SK-N-SH treated with all-trans-retinoic acid at 6 μM for 48 hours (cell line): ENCODE data around the gene ZNF14.
"Not testable (repeated sequence)": the region's sequence is repeated elsewhere in the genome, so short reads cannot be mapped to it uniquely, and the experiment has no call there.

Experiments used
- ATAC-seq: fragments of 200-7000 bp; cut with Tn5 transposase; 3 replicates; pipeline ENCODE4 v1.9.1; 2020; ENCODE audit warnings: mild to moderate bottlenecking, moderate library complexity
- ARNTL ChIP-seq: fragments of 450-650 bp; formaldehyde crosslinking; IDR thresholded peaks from 2 replicates; pipeline ENCODE4 v1.5.0; 2020; ENCODE audit warnings: low read depth, mild to moderate bottlenecking, moderate library complexity, borderline replicate concordance
- BACH2 ChIP-seq: fragments of 250-450 bp; sonication (Bioruptor Pico); IDR thresholded peaks from 2 replicates; pipeline ENCODE4 v1.9.0; 2021; ENCODE audit warnings: mild to moderate bottlenecking, borderline replicate concordance
- CSDC2 ChIP-seq: fragments of 250-450 bp; sonication (Bioruptor Pico); IDR thresholded peaks from 2 replicates; pipeline ENCODE4 v1.5.0; 2020; ENCODE audit warnings: mild to moderate bottlenecking, moderate library complexity
- ESRRG ChIP-seq: fragments of 250-450 bp; sonication (Bioruptor Pico); IDR thresholded peaks from 2 replicates; pipeline ENCODE4 v1.6.1; 2021; ENCODE audit warnings: mild to moderate bottlenecking
- GLIS3 ChIP-seq: fragments of 250-450 bp; sonication (Bioruptor Pico); IDR thresholded peaks from 2 replicates; pipeline ENCODE4 v1.5.0; 2020; ENCODE audit warnings: mild to moderate bottlenecking, moderate library complexity
- ISL1 ChIP-seq: fragments of 250-450 bp; sonication (Bioruptor Pico); IDR thresholded peaks from 2 replicates; pipeline ENCODE4 v2.1.2; 2022; ENCODE audit warnings: mild to moderate bottlenecking, moderate library complexity
- OSR1 ChIP-seq: fragments of 250-450 bp; sonication (Bioruptor Pico); IDR thresholded peaks from 2 replicates; pipeline ENCODE4 v1.8.0; 2022; ENCODE audit warnings: moderate library complexity, mild to moderate bottlenecking, inconsistent platforms
- PPARA ChIP-seq: fragments of 250-450 bp; sonication (Bioruptor Pico); IDR thresholded peaks from 2 replicates; pipeline ENCODE4 v1.5.0; 2020; ENCODE audit warnings: mild to moderate bottlenecking, borderline replicate concordance
- RARB ChIP-seq: fragments of 250-450 bp; sonication (Bioruptor Pico); IDR thresholded peaks from 2 replicates; pipeline ENCODE4 v1.8.0; 2021; ENCODE audit warnings: mild to moderate bottlenecking, moderate library complexity
- SNAI2 ChIP-seq: fragments of 250-450 bp; sonication (Bioruptor Pico); IDR thresholded peaks from 2 replicates; pipeline ENCODE4 v1.5.0; 2020; ENCODE audit warnings: mild to moderate bottlenecking, moderate library complexity
- TCF4 ChIP-seq: fragments of 250-450 bp; sonication (Bioruptor Pico); IDR thresholded peaks from 2 replicates; pipeline ENCODE4 v1.8.0; 2021; ENCODE audit warnings: mild to moderate bottlenecking, moderate library complexity, borderline replicate concordance
- TOX ChIP-seq: fragments of 250-450 bp; sonication (Bioruptor Pico); IDR thresholded peaks from 2 replicates; pipeline ENCODE4 v1.8.0; 2021; ENCODE audit warnings: mild to moderate bottlenecking, moderate library complexity, borderline replicate concordance
- ZFP30 ChIP-seq: fragments of 450-650 bp; formaldehyde crosslinking; IDR thresholded peaks from 2 replicates; pipeline ENCODE4 v1.5.0; 2022; ENCODE audit warnings: mild to moderate bottlenecking, moderate library complexity
- ZNF565 ChIP-seq: fragments of 450-650 bp; formaldehyde crosslinking; conservative IDR thresholded peaks from 2 replicates; pipeline ENCODE4 v1.5.0; 2020; ENCODE audit warnings: low read depth, mild to moderate bottlenecking, moderate library complexity
- ZNF8 ChIP-seq: fragments of 450-650 bp; formaldehyde crosslinking; IDR thresholded peaks from 2 replicates; pipeline ENCODE4 v1.5.0; 2020; ENCODE audit warnings: mild to moderate bottlenecking, moderate library complexity
- TF ChIP-seq, protein P1 (sequence below): fragments of 250-450 bp; sonication (Bioruptor Pico); IDR thresholded peaks from 2 replicates; pipeline ENCODE4 v1.5.0; 2020; ENCODE audit warnings: mild to moderate bottlenecking, moderate library complexity
- TF ChIP-seq, protein P2 (sequence below): fragments of 250-450 bp; sonication (Bioruptor Pico); IDR thresholded peaks from 2 replicates; pipeline ENCODE4 v1.8.0; 2020; ENCODE audit warnings: mild to moderate bottlenecking, moderate library complexity, borderline replicate concordance
- TF ChIP-seq, protein P3 (sequence below): fragments of 250-450 bp; sonication (Bioruptor Pico); IDR thresholded peaks from 2 replicates; pipeline ENCODE4 v1.5.1; 2020; ENCODE audit warnings: low read depth, mild to moderate bottlenecking, moderate library complexity
- TF ChIP-seq, protein P4 (sequence below): fragments of 250-450 bp; sonication (Bioruptor Pico); IDR thresholded peaks from 2 replicates; pipeline ENCODE4 v1.8.0; 2021; ENCODE audit warnings: low read depth, mild to moderate bottlenecking, moderate library complexity, borderline replicate concordance
- TF ChIP-seq, protein P5 (sequence below): fragments of 250-450 bp; sonication (Bioruptor Pico); IDR thresholded peaks from 2 replicates; pipeline ENCODE4 v1.5.1; 2021; ENCODE audit warnings: mild to moderate bottlenecking, moderate library complexity

ZNF14 gene

DNA sequence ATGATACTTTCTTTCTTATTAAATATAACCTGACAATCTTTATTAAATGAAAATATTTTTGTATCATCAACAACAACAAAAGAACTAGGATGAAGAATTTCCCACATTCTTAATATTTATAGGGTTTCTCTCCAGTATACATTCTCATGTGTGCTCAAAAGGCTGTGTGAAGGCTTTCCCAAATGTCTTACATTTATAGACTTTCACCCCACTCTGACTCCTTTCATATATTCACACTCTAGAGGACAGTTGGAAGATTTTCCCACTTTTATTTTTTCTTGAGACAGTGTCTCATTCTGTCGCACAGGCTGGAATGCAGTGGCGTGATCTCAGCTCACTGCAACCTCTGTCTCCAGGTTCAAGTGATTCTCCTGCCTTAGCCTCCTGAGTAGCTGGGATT is 22.4 kb downstream of the ZNF14 start:
- no peak for TF ChIP-seq SNAI2 (CRISPR knock-in tag)
- no peak for TF ChIP-seq OSR1
- no peak for TF ChIP-seq PPARA (CRISPR knock-in tag)
- TF ChIP-seq ARNTL (CRISPR knock-in tag) = no peak
- TF ChIP-seq ISL1 (CRISPR knock-in tag) = no peak
- TF ChIP-seq, protein P1, sequence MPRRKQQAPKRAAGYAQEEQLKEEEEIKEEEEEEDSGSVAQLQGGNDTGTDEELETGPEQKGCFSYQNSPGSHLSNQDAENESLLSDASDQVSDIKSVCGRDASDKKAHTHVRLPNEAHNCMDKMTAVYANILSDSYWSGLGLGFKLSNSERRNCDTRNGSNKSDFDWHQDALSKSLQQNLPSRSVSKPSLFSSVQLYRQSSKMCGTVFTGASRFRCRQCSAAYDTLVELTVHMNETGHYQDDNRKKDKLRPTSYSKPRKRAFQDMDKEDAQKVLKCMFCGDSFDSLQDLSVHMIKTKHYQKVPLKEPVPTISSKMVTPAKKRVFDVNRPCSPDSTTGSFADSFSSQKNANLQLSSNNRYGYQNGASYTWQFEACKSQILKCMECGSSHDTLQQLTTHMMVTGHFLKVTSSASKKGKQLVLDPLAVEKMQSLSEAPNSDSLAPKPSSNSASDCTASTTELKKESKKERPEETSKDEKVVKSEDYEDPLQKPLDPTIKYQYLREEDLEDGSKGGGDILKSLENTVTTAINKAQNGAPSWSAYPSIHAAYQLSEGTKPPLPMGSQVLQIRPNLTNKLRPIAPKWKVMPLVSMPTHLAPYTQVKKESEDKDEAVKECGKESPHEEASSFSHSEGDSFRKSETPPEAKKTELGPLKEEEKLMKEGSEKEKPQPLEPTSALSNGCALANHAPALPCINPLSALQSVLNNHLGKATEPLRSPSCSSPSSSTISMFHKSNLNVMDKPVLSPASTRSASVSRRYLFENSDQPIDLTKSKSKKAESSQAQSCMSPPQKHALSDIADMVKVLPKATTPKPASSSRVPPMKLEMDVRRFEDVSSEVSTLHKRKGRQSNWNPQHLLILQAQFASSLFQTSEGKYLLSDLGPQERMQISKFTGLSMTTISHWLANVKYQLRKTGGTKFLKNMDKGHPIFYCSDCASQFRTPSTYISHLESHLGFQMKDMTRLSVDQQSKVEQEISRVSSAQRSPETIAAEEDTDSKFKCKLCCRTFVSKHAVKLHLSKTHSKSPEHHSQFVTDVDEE (CRISPR knock-in tag) = no peak
- TF ChIP-seq, protein P2, sequence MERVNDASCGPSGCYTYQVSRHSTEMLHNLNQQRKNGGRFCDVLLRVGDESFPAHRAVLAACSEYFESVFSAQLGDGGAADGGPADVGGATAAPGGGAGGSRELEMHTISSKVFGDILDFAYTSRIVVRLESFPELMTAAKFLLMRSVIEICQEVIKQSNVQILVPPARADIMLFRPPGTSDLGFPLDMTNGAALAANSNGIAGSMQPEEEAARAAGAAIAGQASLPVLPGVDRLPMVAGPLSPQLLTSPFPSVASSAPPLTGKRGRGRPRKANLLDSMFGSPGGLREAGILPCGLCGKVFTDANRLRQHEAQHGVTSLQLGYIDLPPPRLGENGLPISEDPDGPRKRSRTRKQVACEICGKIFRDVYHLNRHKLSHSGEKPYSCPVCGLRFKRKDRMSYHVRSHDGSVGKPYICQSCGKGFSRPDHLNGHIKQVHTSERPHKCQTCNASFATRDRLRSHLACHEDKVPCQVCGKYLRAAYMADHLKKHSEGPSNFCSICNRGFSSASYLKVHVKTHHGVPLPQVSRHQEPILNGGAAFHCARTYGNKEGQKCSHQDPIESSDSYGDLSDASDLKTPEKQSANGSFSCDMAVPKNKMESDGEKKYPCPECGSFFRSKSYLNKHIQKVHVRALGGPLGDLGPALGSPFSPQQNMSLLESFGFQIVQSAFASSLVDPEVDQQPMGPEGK = no peak
- ATAC-seq = no peak

DNA sequence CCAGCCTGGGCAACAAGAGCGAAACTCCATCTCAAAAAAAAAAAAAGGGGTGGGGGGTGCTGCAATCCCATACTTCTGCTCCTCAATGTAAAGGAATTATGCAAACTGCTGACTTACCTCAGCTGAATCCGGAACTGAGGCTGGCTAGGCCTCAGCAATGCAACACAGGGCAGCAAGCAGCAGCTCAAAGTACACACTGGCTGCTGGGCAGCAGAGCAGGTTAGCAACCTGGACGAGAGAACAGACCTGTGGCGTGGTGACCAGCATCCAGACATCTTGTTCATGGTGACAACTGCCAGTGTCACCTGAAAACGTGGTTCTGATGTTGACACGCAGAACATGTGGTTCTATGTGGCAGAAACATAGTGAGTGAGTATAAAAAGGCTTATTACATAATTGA is 28.1 kb downstream of the ZNF14 start:
- TF ChIP-seq RARB (CRISPR knock-in tag) (no peak), ISL1 (CRISPR knock-in tag) (no peak), ZNF565 (no peak), TOX (CRISPR knock-in tag) (no peak)
- ATAC-seq = no peak

DNA sequence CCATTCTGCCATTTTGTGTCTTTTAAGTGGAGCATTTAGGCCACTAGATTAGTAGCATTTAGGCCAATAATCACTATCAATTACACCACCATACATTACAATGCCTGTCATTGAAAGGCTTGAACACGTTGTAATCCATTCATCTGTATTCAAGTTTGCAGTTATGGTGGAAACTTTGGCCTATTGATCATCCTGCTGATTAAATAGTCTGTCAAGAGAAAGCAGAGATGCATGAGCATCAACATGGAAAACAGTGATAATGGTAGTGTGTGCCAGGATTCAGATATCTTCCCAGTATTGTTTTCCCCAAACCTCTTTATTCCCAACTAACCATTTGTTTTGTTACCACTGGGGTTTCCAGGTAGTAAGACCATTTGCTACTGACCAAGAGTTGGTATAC is 32.4 kb downstream of the ZNF14 start:
- ATAC-seq = not testable (repeated sequence)

DNA sequence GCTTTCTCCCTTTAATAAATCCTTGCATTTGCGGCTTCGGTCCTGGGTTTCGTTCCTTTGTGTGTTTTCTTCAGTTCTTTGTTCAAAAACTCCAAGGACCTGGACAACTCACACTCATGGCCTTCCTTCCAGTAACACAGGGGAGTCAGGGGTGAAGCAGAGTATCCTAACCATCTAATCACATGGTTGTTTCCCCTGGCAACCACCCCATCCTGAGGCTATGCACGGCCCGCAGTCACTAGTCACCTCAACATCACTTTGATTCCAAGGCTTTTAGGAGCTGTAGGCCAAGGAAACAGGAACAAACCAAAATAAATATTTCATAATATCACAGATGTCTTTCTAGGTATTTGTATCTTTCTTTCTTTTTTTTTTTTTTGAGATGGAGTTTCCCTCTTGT is 35.3 kb downstream of the ZNF14 start:
- ATAC-seq = no peak
- TF ChIP-seq, protein P1 (CRISPR knock-in tag) = no peak
- TF ChIP-seq ISL1 (CRISPR knock-in tag) = no peak
- no peak for TF ChIP-seq BACH2 (CRISPR knock-in tag)
- TF ChIP-seq CSDC2 (CRISPR knock-in tag) = no peak
- no peak for TF ChIP-seq ESRRG
- TF ChIP-seq, protein P3, sequence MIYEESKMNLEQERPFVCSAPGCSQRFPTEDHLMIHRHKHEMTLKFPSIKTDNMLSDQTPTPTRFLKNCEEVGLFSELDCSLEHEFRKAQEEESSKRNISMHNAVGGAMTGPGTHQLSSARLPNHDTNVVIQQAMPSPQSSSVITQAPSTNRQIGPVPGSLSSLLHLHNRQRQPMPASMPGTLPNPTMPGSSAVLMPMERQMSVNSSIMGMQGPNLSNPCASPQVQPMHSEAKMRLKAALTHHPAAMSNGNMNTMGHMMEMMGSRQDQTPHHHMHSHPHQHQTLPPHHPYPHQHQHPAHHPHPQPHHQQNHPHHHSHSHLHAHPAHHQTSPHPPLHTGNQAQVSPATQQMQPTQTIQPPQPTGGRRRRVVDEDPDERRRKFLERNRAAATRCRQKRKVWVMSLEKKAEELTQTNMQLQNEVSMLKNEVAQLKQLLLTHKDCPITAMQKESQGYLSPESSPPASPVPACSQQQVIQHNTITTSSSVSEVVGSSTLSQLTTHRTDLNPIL (CRISPR knock-in tag) = no peak
- TF ChIP-seq, protein P4, sequence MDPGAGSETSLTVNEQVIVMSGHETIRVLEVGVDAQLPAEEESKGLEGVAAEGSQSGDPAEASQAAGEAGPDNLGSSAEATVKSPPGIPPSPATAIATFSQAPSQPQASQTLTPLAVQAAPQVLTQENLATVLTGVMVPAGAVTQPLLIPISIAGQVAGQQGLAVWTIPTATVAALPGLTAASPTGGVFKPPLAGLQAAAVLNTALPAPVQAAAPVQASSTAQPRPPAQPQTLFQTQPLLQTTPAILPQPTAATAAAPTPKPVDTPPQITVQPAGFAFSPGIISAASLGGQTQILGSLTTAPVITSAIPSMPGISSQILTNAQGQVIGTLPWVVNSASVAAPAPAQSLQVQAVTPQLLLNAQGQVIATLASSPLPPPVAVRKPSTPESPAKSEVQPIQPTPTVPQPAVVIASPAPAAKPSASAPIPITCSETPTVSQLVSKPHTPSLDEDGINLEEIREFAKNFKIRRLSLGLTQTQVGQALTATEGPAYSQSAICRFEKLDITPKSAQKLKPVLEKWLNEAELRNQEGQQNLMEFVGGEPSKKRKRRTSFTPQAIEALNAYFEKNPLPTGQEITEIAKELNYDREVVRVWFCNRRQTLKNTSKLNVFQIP (CRISPR knock-in tag) = no peak
- TF ChIP-seq GLIS3 (CRISPR knock-in tag) = no peak
- TF ChIP-seq SNAI2 (CRISPR knock-in tag) = no peak
- no peak for TF ChIP-seq ZFP30 (CRISPR knock-in tag)
- TF ChIP-seq ZNF8 = no peak
- TF ChIP-seq PPARA (CRISPR knock-in tag) = no peak
- TF ChIP-seq OSR1 = no peak
- no peak for TF ChIP-seq RARB (CRISPR knock-in tag)
- no peak for TF ChIP-seq TOX (CRISPR knock-in tag)
- TF ChIP-seq, protein P5, sequence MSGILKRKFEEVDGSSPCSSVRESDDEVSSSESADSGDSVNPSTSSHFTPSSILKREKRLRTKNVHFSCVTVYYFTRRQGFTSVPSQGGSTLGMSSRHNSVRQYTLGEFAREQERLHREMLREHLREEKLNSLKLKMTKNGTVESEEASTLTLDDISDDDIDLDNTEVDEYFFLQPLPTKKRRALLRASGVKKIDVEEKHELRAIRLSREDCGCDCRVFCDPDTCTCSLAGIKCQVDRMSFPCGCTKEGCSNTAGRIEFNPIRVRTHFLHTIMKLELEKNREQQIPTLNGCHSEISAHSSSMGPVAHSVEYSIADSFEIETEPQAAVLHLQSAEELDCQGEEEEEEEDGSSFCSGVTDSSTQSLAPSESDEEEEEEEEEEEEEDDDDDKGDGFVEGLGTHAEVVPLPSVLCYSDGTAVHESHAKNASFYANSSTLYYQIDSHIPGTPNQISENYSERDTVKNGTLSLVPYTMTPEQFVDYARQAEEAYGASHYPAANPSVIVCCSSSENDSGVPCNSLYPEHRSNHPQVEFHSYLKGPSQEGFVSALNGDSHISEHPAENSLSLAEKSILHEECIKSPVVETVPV = no peak
- TF ChIP-seq TCF4 (CRISPR knock-in tag) = no peak
- TF ChIP-seq, protein P2 = no peak
- TF ChIP-seq, all 23 proteins: peak for 0
